ENCODE measurements around the gene OR52W1. TPM values are rescaled to one million over a fixed set of nuclear protein-coding genes. Genes with fewer than 3 reads are reported as not detected.

Gene OR52W1
- total RNA-seq: not detected

- peak within 1 kb of the TSS; percentile 85 for H3K4me3 Mint-ChIP-seq
- peaks cover 10% of the 10 kb centered on the region for H3K9me3 Mint-ChIP-seq
- no peak for ATAC-seq
- H3K27me3 Mint-ChIP-seq: no peaks in the 10 kb centered on the region
- no peak for DNase-seq (ENCODE audit: low spot score)
- peaks cover 19% of the 10 kb centered on the region for H3K36me3 Mint-ChIP-seq
- peaks cover 79 to 87% of the 10 kb centered on the region in 2 donors for H3K4me1 Mint-ChIP-seq (ENCODE audit: low read depth in 2 of 2)
- H3K27ac Mint-ChIP-seq: peak within 1 kb of the TSS; percentile 87 to 99
These were observed at the start of gene OR52W1 for GRCh38 chr11:6199174-6199810. Gene OR52W1, plus strand, starts transcription at chr11:6199224. Its CDS starts 0 bp downstream, at chr11:6199224.

- Mint-ChIP-seq H3K9me3 (no peaks in the 10 kb centered on the region), H3K27me3 (no peaks in the 10 kb centered on the region), H3K4me3 (no peak overlapping the region), H3K36me3 (peaks cover 5% of the 10 kb centered on the region), H3K27ac (no peak overlapping the region), H3K4me1 (ENCODE audit: low read depth in 2 of 2) (no peaks in the 10 kb centered on the region)
- no peak for DNase-seq (ENCODE audit: low spot score)
- ATAC-seq: no peak
These were observed 47.9 kb upstream of the OR52W1 start for GRCh38 chr11:6151117-6151516.

GRCh38 chr11:6152126-6152525 is 46.9 kb upstream of the OR52W1 start:
- no peaks in the 10 kb centered on the region for H3K27me3 Mint-ChIP-seq
- no peak overlapping the region for H3K4me3 Mint-ChIP-seq
- ATAC-seq (no peak), DNase-seq (ENCODE audit: low spot score) (no peak)
- H3K4me1 Mint-ChIP-seq (ENCODE audit: low read depth in 2 of 2): no peaks in the 10 kb centered on the region
- H3K36me3 Mint-ChIP-seq: peaks cover 5% of the 10 kb centered on the region
- H3K9me3 Mint-ChIP-seq: no peaks in the 10 kb centered on the region
- H3K27ac Mint-ChIP-seq: no peak overlapping the region

- Mint-ChIP-seq H3K4me1 (ENCODE audit: low read depth in 2 of 2) (no peaks in the 10 kb centered on the region), H3K9me3 (no peaks in the 10 kb centered on the region)
These were observed 42.2 kb upstream of the OR52W1 start for GRCh38 chr11:6156628-6157359.

GRCh38 chr11:6170226-6170625 is 28.8 kb upstream of the OR52W1 start, which contains the start of gene OR52B2:
Gene OR52B2, minus strand, starts transcription at chr11:6170326. Its CDS starts 0 bp downstream, at chr11:6170326.
- H3K4me3 Mint-ChIP-seq: no peak within 1 kb of the TSS
- H3K9me3 Mint-ChIP-seq: no peaks in the 10 kb centered on the region
- peaks cover 3% of the 10 kb centered on the region for H3K36me3 Mint-ChIP-seq
- peaks cover 8 to 9% of the 10 kb centered on the region in 2 donors for H3K27me3 Mint-ChIP-seq
- ATAC-seq (no peak), DNase-seq (ENCODE audit: low spot score) (no peak)
- peaks cover 0 to 2% of the 10 kb centered on the region in 2 donors for H3K4me1 Mint-ChIP-seq (ENCODE audit: low read depth in 2 of 2)
- H3K27ac Mint-ChIP-seq: no peak within 1 kb of the TSS

More at GRCh38 chr11:6156628-6157359, 42.2 kb upstream of the OR52W1 start:
- Mint-ChIP-seq H3K4me3 (no peak overlapping the region), H3K36me3 (no peaks in the 10 kb centered on the region), H3K27me3 (no peaks in the 10 kb centered on the region), H3K27ac (peak overlapping the region in 1 of 2 donors; percentile 9)
- ATAC-seq (no peak), DNase-seq (ENCODE audit: low spot score) (no peak)

GRCh38 chr11:6175440-6175839 is 23.6 kb upstream of the OR52W1 start:
- no peak for ATAC-seq
- Mint-ChIP-seq H3K36me3 (peaks cover 4% of the 10 kb centered on the region), H3K27me3 (peaks cover 0 to 5% of the 10 kb centered on the region in 2 donors), H3K9me3 (no peaks in the 10 kb centered on the region), H3K27ac (peak overlapping the region in 1 of 2 donors; percentile 6), H3K4me3 (no peak overlapping the region), H3K4me1 (ENCODE audit: low read depth in 2 of 2) (peaks cover 6 to 16% of the 10 kb centered on the region in 2 donors)
- DNase-seq (ENCODE audit: low spot score): no peak

GRCh38 chr11:6191742-6192141 is 7.3 kb upstream of the OR52W1 start:
- Mint-ChIP-seq H3K4me3 (no peak overlapping the region), H3K27ac (no peak overlapping the region), H3K36me3 (peaks cover 12% of the 10 kb centered on the region), H3K4me1 (ENCODE audit: low read depth in 2 of 2) (peaks cover 40% of the 10 kb centered on the region in 2 donors), H3K27me3 (no peaks in the 10 kb centered on the region), H3K9me3 (peaks cover 7% of the 10 kb centered on the region)
- no peak for ATAC-seq
- DNase-seq (ENCODE audit: low spot score): no peak

- Mint-ChIP-seq H3K4me3 (peak overlapping the region; percentile 63), H3K4me1 (ENCODE audit: low read depth in 2 of 2) (peaks cover 56 to 61% of the 10 kb centered on the region in 2 donors), H3K27ac (peak overlapping the region; percentile 85 to 97), H3K36me3 (peaks cover 12% of the 10 kb centered on the region), H3K27me3 (no peaks in the 10 kb centered on the region), H3K9me3 (peaks cover 7% of the 10 kb centered on the region)
- DNase-seq (ENCODE audit: low spot score): no peak
- peak; percentile 54 to 71 for ATAC-seq
These were observed 4.9 kb upstream of the OR52W1 start for GRCh38 chr11:6194065-6194581.

GRCh38 chr11:6196396-6196795 is 2.6 kb upstream of the OR52W1 start:
- ATAC-seq (peak; percentile 81 to 87), DNase-seq (ENCODE audit: low spot score) (peak; percentile 77)
- Mint-ChIP-seq H3K36me3 (peaks cover 17% of the 10 kb centered on the region), H3K27me3 (no peaks in the 10 kb centered on the region), H3K27ac (peak overlapping the region; percentile 85 to 97), H3K4me3 (peak overlapping the region; percentile 87), H3K4me1 (ENCODE audit: low read depth in 2 of 2) (peaks cover 74 to 79% of the 10 kb centered on the region in 2 donors), H3K9me3 (peaks cover 7% of the 10 kb centered on the region)

- H3K9me3 Mint-ChIP-seq: peaks cover 7% of the 10 kb centered on the region
- peak overlapping the region; percentile 85 to 97 for H3K27ac Mint-ChIP-seq
- ATAC-seq: no peak
- DNase-seq (ENCODE audit: low spot score): no peak
- H3K36me3 Mint-ChIP-seq: peaks cover 12% of the 10 kb centered on the region
- H3K27me3 Mint-ChIP-seq: no peaks in the 10 kb centered on the region
- peaks cover 76 to 83% of the 10 kb centered on the region in 2 donors for H3K4me1 Mint-ChIP-seq (ENCODE audit: low read depth in 2 of 2)
- peak overlapping the region; percentile 87 for H3K4me3 Mint-ChIP-seq
These were observed 1.4 kb upstream of the OR52W1 start for GRCh38 chr11:6197466-6198200.

GRCh38 chr11:6200975-6201374 is 2.0 kb downstream of the OR52W1 start:
- peaks cover 24% of the 10 kb centered on the region for H3K36me3 Mint-ChIP-seq
- peak; percentile 92 for DNase-seq (ENCODE audit: low spot score)
- H3K4me1 Mint-ChIP-seq (ENCODE audit: low read depth in 2 of 2): peaks cover 84 to 93% of the 10 kb centered on the region in 2 donors
- no peaks in the 10 kb centered on the region for H3K27me3 Mint-ChIP-seq
- H3K27ac Mint-ChIP-seq: peak overlapping the region; percentile 87 to 99
- ATAC-seq: peak; percentile 68 to 84
- H3K4me3 Mint-ChIP-seq: peak overlapping the region; percentile 85
- H3K9me3 Mint-ChIP-seq: peaks cover 10% of the 10 kb centered on the region

GRCh38 chr11:6201481-6201880 is 2.5 kb downstream of the OR52W1 start:
- peaks cover 22% of the 10 kb centered on the region for H3K36me3 Mint-ChIP-seq

GRCh38 chr11:6202041-6202440 is 3.0 kb downstream of the OR52W1 start:
- peaks cover 80 to 85% of the 10 kb centered on the region in 2 donors for H3K4me1 Mint-ChIP-seq (ENCODE audit: low read depth in 2 of 2)
- DNase-seq (ENCODE audit: low spot score): no peak
- peak overlapping the region; percentile 56 for H3K4me3 Mint-ChIP-seq
- no peak for ATAC-seq
- H3K27ac Mint-ChIP-seq: peak overlapping the region; percentile 87 to 99
- peaks cover 4% of the 10 kb centered on the region for H3K9me3 Mint-ChIP-seq
- H3K36me3 Mint-ChIP-seq: peaks cover 26% of the 10 kb centered on the region
- no peaks in the 10 kb centered on the region for H3K27me3 Mint-ChIP-seq

More at GRCh38 chr11:6201481-6201880, 2.5 kb downstream of the OR52W1 start:
- ATAC-seq (peak; percentile 76 to 85), DNase-seq (ENCODE audit: low spot score) (no peak)
- H3K27me3 Mint-ChIP-seq: no peaks in the 10 kb centered on the region
- peak overlapping the region; percentile 87 to 99 for H3K27ac Mint-ChIP-seq
- peaks cover 5% of the 10 kb centered on the region for H3K9me3 Mint-ChIP-seq
- H3K4me3 Mint-ChIP-seq: peak overlapping the region; percentile 85
- H3K4me1 Mint-ChIP-seq (ENCODE audit: low read depth in 2 of 2): peaks cover 79 to 88% of the 10 kb centered on the region in 2 donors
